Measurements from ENCODE around the gene PDZRN3.

DNA sequence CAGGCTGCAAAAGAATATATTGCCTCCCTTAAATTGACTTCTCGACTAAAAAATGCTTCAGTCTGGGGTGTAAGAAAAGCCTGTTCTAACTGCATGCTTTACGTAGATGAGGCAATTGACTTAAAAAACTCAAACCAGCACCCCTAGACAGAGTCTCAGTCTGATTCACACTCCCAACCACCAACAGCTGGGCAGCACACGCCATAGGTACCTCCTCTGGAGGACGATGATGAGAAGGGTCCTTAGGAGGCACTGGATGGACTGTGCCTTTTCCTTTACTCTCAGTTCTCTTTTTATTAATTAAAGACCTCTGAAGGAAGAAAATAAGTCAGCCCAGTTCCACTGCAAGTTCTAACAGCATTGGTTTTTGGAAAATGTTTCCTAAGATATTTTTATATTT lies 175.0 kb downstream of the PDZRN3 start:
- TF ChIP-seq, protein P1, sequence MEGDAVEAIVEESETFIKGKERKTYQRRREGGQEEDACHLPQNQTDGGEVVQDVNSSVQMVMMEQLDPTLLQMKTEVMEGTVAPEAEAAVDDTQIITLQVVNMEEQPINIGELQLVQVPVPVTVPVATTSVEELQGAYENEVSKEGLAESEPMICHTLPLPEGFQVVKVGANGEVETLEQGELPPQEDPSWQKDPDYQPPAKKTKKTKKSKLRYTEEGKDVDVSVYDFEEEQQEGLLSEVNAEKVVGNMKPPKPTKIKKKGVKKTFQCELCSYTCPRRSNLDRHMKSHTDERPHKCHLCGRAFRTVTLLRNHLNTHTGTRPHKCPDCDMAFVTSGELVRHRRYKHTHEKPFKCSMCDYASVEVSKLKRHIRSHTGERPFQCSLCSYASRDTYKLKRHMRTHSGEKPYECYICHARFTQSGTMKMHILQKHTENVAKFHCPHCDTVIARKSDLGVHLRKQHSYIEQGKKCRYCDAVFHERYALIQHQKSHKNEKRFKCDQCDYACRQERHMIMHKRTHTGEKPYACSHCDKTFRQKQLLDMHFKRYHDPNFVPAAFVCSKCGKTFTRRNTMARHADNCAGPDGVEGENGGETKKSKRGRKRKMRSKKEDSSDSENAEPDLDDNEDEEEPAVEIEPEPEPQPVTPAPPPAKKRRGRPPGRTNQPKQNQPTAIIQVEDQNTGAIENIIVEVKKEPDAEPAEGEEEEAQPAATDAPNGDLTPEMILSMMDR (IDR thresholded peaks at IDR 0.05): no peak
- TF ChIP-seq POLR2A (IDR thresholded peaks at IDR 0.05): no peak
